Vagina (tissue), 2 donors: ENCODE data around the gene DDX6. TPM values are rescaled to one million over a fixed set of nuclear protein-coding genes. Genes with fewer than 3 reads are reported as not detected.

Experiments
- DNase-seq, 2 donors: peaks; one replicate each; pipeline ENCODE4 v3.0.0-alpha.2; 2017; ENCODE audit errors: extremely low spot score in 2 of 2
- H3K27ac ChIP-seq: fragments of 200-600 bp; sonication (generic); one replicate; pipeline ENCODE4 v1.5.1; 2019
- H3K27me3 ChIP-seq: fragments of 200-600 bp; sonication (generic); one replicate; pipeline ENCODE4 v1.5.1; 2019
- H3K36me3 ChIP-seq, 2 donors: fragments of 200-600 bp; sonication (generic); one replicate each; pipeline ENCODE4 v1.5.1; 2017 to 2019
- H3K4me1 ChIP-seq: fragments of 200-600 bp; sonication (generic); one replicate; pipeline ENCODE4 v1.5.1; 2019
- H3K4me3 ChIP-seq, 2 donors: fragments of 200-600 bp; sonication (generic); 1 replicate in 1 of 2; 2 replicates in 1 of 2; pipeline ENCODE4 v1.5.1; 2016 to 2019
- H3K9me3 ChIP-seq: fragments of 200-600 bp; sonication (generic); one replicate; pipeline ENCODE4 v1.5.1; 2019
- POLR2A ChIP-seq, 2 donors: fragments of 450-650 bp; IDR thresholded peaks; one replicate each; pipeline ENCODE4 v1.6.1; 2017; ENCODE audit warnings: antibody characterized with exemption in 2 of 2, mild to moderate bottlenecking in 2 of 2, moderate library complexity in 2 of 2
- POLR2AphosphoS5 ChIP-seq, 2 donors: sonication (generic); formaldehyde crosslinking; IDR thresholded peaks; one replicate each; pipeline ENCODE4 v1.9.0; 2017; ENCODE audit warnings: antibody characterized with exemption in 2 of 2, mild to moderate bottlenecking in 2 of 2, low read depth in 1 of 2; ENCODE audit not compliant: insufficient read depth in 1 of 2
- intact Hi-C: fragments of 100-400 bp; cut with DNase I; formaldehyde crosslinking; loops from one replicate; pipeline ENCODE4 v1.15.1; 2023
- total RNA-seq: library from RNA; depleted of rRNA; stranded (reverse); fragments of >200 nt; gene quantifications from one replicate; pipeline ENCODE4 v1.2.3, GENCODE V29; 2016
- TF ChIP-seq, protein P1 (sequence below), 3 experiments: fragments of 450-650 bp in 2 of 3; fragments of 200-600 bp in 1 of 3; sonication (generic) in 1 of 3; IDR thresholded peaks; one replicate each; pipeline ENCODE4 v1.5.1; 2017 to 2019; ENCODE audit warnings: antibody characterized with exemption in 3 of 3, mild to moderate bottlenecking in 2 of 3, moderate library complexity in 2 of 3

Gene DDX6
- total RNA-seq, 1 donor from 2014 or later = 81.5 TPM

DNA sequence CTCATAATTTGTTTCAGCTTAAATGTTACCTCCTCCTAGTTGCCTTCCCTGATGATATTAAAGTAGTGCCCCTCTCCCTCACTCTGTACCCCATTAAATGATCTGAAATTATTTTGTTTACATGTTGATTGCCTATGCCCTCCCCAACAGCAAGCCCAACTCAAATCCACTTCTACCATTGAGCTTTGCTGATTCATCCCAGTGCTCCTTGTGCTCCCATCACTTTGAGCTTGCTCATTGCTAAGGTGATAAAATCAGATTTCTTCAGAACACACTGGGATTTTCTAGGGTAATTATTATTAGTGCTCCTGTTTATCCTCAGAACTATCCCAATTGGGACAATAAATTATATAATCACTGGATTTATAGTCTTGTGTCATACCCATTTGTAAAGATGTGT, 8.4 kb upstream of the DDX6 start:
- TF ChIP-seq, protein P1, sequence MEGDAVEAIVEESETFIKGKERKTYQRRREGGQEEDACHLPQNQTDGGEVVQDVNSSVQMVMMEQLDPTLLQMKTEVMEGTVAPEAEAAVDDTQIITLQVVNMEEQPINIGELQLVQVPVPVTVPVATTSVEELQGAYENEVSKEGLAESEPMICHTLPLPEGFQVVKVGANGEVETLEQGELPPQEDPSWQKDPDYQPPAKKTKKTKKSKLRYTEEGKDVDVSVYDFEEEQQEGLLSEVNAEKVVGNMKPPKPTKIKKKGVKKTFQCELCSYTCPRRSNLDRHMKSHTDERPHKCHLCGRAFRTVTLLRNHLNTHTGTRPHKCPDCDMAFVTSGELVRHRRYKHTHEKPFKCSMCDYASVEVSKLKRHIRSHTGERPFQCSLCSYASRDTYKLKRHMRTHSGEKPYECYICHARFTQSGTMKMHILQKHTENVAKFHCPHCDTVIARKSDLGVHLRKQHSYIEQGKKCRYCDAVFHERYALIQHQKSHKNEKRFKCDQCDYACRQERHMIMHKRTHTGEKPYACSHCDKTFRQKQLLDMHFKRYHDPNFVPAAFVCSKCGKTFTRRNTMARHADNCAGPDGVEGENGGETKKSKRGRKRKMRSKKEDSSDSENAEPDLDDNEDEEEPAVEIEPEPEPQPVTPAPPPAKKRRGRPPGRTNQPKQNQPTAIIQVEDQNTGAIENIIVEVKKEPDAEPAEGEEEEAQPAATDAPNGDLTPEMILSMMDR (IDR thresholded peaks at IDR 0.05) = no peak
- TF ChIP-seq POLR2AphosphoS5 (IDR thresholded peaks at IDR 0.05; ENCODE audit: insufficient read depth in 1 of 2, low read depth in 1 of 2) (no peak), POLR2A (IDR thresholded peaks at IDR 0.05) (no peak)
- no peaks in the 10 kb centered on the region for H3K9me3 ChIP-seq
- no peaks in the 10 kb centered on the region for H3K36me3 ChIP-seq
- intact Hi-C loops = no loop called here
- no peak for DNase-seq
- H3K4me1 ChIP-seq = no peaks in the 10 kb centered on the region
- H3K27ac ChIP-seq = no peak overlapping the region
- H3K27me3 ChIP-seq = no peaks in the 10 kb centered on the region
- H3K4me3 ChIP-seq = no peak overlapping the region

DNA sequence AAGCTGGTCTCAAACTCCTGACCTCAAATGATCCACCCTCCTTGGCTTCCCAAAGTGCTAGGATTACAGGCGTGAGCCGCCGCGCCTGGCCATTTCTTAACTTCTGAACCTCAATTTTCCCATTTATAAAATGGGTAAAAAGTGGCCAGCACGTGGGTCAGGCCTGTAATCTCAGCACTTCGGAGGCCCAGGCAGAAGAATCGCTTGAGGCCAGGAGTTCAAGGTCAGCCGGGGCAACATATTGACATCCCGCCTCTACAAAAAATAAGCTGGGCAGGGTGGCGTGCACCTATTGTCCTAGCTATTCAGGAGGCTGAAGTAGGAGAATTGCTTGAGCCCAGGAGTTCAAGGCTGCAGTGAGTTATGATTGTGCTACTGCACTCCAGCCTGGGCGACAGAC, 6.5 kb upstream of the DDX6 start:
- peaks cover 6% of the 10 kb centered on the region for H3K4me1 ChIP-seq
- no peak overlapping the region for H3K4me3 ChIP-seq
- TF ChIP-seq, protein P1 (IDR thresholded peaks at IDR 0.05) = no peak
- no peak for TF ChIP-seq POLR2A (IDR thresholded peaks at IDR 0.05)
- TF ChIP-seq POLR2AphosphoS5 (IDR thresholded peaks at IDR 0.05; ENCODE audit: insufficient read depth in 1 of 2, low read depth in 1 of 2) = no peak
- H3K27ac ChIP-seq = no peak overlapping the region
- DNase-seq = no peak
- intact Hi-C loops = no loop called here
- H3K9me3 ChIP-seq = no peaks in the 10 kb centered on the region
- no peaks in the 10 kb centered on the region for H3K27me3 ChIP-seq
- H3K36me3 ChIP-seq = no peaks in the 10 kb centered on the region

DNA sequence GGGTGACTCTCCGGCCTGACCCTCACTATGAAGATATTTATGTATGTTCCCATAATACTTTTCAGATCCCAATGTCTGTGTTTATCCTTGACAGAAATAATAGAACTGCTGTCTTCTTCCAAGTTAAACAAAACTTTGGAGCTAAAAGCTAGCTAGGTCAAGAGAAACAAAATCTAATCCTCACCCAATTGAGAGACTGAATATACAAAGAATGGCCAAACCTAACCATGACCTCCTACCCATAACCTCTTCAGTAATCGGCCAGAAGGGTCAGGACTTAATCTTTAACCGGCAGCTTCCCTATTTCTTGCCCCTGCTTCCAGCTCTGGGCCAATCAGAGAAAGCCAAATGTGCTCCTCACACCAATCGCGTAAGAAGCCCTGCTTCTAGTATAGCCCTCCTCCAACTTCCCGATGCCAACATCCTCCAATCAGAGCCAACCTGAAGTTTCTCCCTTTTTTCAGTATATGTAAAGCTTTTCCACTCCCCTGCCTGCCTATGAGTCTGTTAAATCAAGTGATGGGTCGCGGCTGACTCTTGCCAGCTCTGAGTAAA, 1.7 kb upstream of the DDX6 start:
- peak in 1 of 2 donors; percentile 96 for DNase-seq
- H3K9me3 ChIP-seq = no peaks in the 10 kb centered on the region
- no peaks in the 10 kb centered on the region for H3K36me3 ChIP-seq
- H3K27me3 ChIP-seq = no peaks in the 10 kb centered on the region
- peaks cover 24% of the 10 kb centered on the region for H3K4me1 ChIP-seq
- TF ChIP-seq, protein P1 (IDR thresholded peaks at IDR 0.05) = no peak
- peak; percentile 55 to 78 for TF ChIP-seq POLR2AphosphoS5 (IDR thresholded peaks at IDR 0.05; ENCODE audit: insufficient read depth in 1 of 2, low read depth in 1 of 2)
- TF ChIP-seq POLR2A (IDR thresholded peaks at IDR 0.05) = peak in 1 of 2 donors; percentile 69
- intact Hi-C loops = no loop called here
- peak overlapping the region; percentile 79 to 92 for H3K4me3 ChIP-seq
- H3K27ac ChIP-seq = peak overlapping the region; percentile 100

DNA sequence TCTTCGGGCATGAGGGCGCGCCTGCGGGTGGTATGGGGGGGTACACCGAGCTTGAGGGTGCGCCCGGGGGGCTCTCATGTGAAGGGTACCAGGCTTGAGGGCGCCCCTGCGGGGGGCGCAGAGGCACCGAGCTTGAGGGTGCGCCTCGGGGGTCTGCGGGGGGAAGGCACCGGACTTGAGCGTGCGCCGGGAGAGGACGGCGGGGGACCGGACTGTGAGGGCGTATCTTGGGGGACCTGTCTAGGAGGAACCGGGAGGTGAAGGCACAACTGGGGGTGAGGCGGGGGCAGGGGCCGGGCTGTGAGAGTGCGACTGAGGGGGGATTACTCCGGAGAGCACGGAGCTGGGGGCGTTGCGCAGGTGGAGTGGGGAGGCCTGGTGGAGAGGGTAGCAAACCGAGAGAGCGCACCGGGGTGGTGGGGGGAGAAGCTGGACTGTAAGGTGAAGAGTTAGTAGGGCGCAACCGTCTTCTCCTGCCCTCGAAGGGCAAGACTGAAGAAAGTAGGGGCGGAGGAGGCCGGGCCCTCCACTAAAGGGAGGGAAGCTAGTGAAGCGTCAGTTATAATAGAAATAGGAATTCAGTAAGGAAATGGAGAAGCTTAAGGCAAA, 1.1 kb upstream of the DDX6 start:
- no peak for DNase-seq
- Histone ChIP-seq H3K4me3 (peak overlapping the region; percentile 79 to 92), H3K36me3 (no peaks in the 10 kb centered on the region), H3K4me1 (peaks cover 29% of the 10 kb centered on the region), H3K27me3 (no peaks in the 10 kb centered on the region), H3K27ac (peak overlapping the region; percentile 100), H3K9me3 (no peaks in the 10 kb centered on the region)
- no peak for TF ChIP-seq POLR2AphosphoS5 (IDR thresholded peaks at IDR 0.05; ENCODE audit: insufficient read depth in 1 of 2, low read depth in 1 of 2)
- no peak for TF ChIP-seq POLR2A (IDR thresholded peaks at IDR 0.05)
- TF ChIP-seq, protein P1 (IDR thresholded peaks at IDR 0.05) = no peak
- intact Hi-C loops = loop anchor here (2.0 kb wide), 1 partner anchor 101 kb away; no protein-coding TSS in a partner anchor
